ENCODE results near the gene KANK2. TPM values are rescaled to one million over a fixed set of nuclear protein-coding genes. Genes with fewer than 3 reads are reported as not detected.

Gene KANK2
- total and polyA plus RNA-seq, 2 of the 8 experiments (the other 6 are each of a cell fraction or from before 2014, with no cell fraction given) = 25.2 to 42.3 TPM

GRCh38 chr19:11131471-11131870 lies 65.9 kb downstream of the KANK2 start:
- no peak overlapping the region for H2BK120ac ChIP-seq (replicated peaks; ENCODE audit: low read depth, low read length)
- no peak overlapping the region for H2BK20ac ChIP-seq (ENCODE audit: low read length)
- FAIRE-seq (no peak), DNase-seq (ENCODE audit: low read depth in 1 of 2, low spot score in 2 of 2) (no peak)
- H3K14ac ChIP-seq (ENCODE audit: insufficient read length) = no peak overlapping the region
- no peak overlapping the region for H2BK5ac ChIP-seq (ENCODE audit: low read depth, low read length)
- no peak overlapping the region for H2AK5ac ChIP-seq (ENCODE audit: low read depth, low read length)
- no peaks in the 10 kb centered on the region for H3K27me3 ChIP-seq (replicated peaks in 1 of 4; ENCODE audit: control insufficient read depth in 3 of 4, extremely low read depth in 1 of 4, insufficient read depth in 3 of 4, low read length in 3 of 4)
- ChIA-PET CTCF (ENCODE audit: partially characterized antibody) (interaction anchor here (1.0 to 1.2 kb wide), 3 partner anchors 14 to 68 kb away, joined by 3 read pairs; no protein-coding TSS in a partner anchor), POLR2A (ENCODE audit: partially characterized antibody) (interaction anchor here (1.0 kb wide), 1 partner anchor 42 kb away, joined by 3 read pairs; the partner anchor contains the start of gene LDLR)
- H3K79me1 ChIP-seq (ENCODE audit: low read depth, low read length) = no peaks in the 10 kb centered on the region; the same call in 1 of the 2 replicates
- peaks cover 32 to 65% (median 48%) of the 10 kb centered on the region in 4 experiments for H3K36me3 ChIP-seq (ENCODE audit: control insufficient read depth in 2 of 4, insufficient read depth in 4 of 4, low read length in 3 of 4)
- no peaks in the 10 kb centered on the region for H3K23me2 ChIP-seq (ENCODE audit: low read depth, low read length)
- no peak overlapping the region for H3K4me2 ChIP-seq (ENCODE audit: insufficient read depth in 1 of 2, low read depth in 2 of 2, low read length in 2 of 2)
- H2BK15ac ChIP-seq (ENCODE audit: low read length) = no peak overlapping the region
- H3K56ac ChIP-seq (replicated peaks; ENCODE audit: insufficient read length, low read depth, low read length) = no peak overlapping the region
- H3K9me3 ChIP-seq (ENCODE audit: insufficient read depth in 2 of 2, low read depth in 1 of 2, low read length in 1 of 2) = no peaks in the 10 kb centered on the region
- 88% methylated on average over 7 of the region's 7 CpGs; no CpG with 5 or more reads in 1 of the 2 experiments for WGBS, 2 experiments (ENCODE audit: extremely low coverage in 1 of 2, insufficient coverage in 1 of 2, insufficient read length in 1 of 2, insufficient replicate concordance in 2 of 2, low coverage in 1 of 2, low lambda C conversion rate in 2 of 2, missing lambda C conversion rate in 1 of 2)
- H2BK12ac ChIP-seq (ENCODE audit: low read depth, low read length) = no peak overlapping the region
- H4K5ac ChIP-seq (ENCODE audit: insufficient read length, low read depth, low read length) = no peak overlapping the region
- H3K27ac ChIP-seq (ENCODE audit: low read depth, low read length) = no peak overlapping the region
- no peak overlapping the region for H3K4me3 ChIP-seq (ENCODE audit: extremely low read depth in 1 of 4, insufficient read depth in 2 of 4, low read depth in 3 of 4, low read length in 4 of 4)
- H3K79me2 ChIP-seq (ENCODE audit: control insufficient read depth in 1 of 2, insufficient read depth in 2 of 2, low read length in 2 of 2) = no peaks in the 10 kb centered on the region
- H3K9ac ChIP-seq (replicated peaks in 1 of 4; ENCODE audit: extremely low read depth in 1 of 4, low read depth in 3 of 4, low read length in 3 of 4) = no peak overlapping the region
- H3K4me1 ChIP-seq (replicated peaks in 1 of 4; ENCODE audit: control insufficient read depth in 3 of 4, insufficient read depth in 4 of 4, low read length in 3 of 4) = no peaks in the 10 kb centered on the region
- no peak overlapping the region for H2AFZ ChIP-seq (ENCODE audit: low read length)
- H3K23ac ChIP-seq (ENCODE audit: insufficient read length) = no peak overlapping the region
- no peak overlapping the region for H4K8ac ChIP-seq (ENCODE audit: extremely low read depth, insufficient read depth, low read length)
- no peak overlapping the region for H4K91ac ChIP-seq (replicated peaks; ENCODE audit: insufficient read length, low read length)
- H4K20me1 ChIP-seq (replicated peaks in 1 of 2; ENCODE audit: control insufficient read depth in 1 of 2, insufficient read depth in 2 of 2, low read length in 2 of 2) = peaks cover 8 to 14% of the 10 kb centered on the region in 2 experiments
- no peak overlapping the region for H3K18ac ChIP-seq (ENCODE audit: extremely low read depth, low read length)
- H3K4ac ChIP-seq (replicated peaks; ENCODE audit: insufficient read length, low read depth, low read length) = no peak overlapping the region
- no peak for TF ChIP-seq NANOG (IDR thresholded peaks at IDR 0.05; ENCODE audit: insufficient read depth, low read depth, low read length, poor library complexity, severe bottlenecking)
- no peak for TF ChIP-seq E2F6 (IDR thresholded peaks at IDR 0.05)
- no peak for TF ChIP-seq CHD1 (IDR thresholded peaks at IDR 0.05; ENCODE audit: low read depth, low read length)
- TF ChIP-seq USF2 (IDR thresholded peaks at IDR 0.05; ENCODE audit: low read length) = no peak
- no peak for TF ChIP-seq BRCA1 (IDR thresholded peaks at IDR 0.05; ENCODE audit: low read depth, low read length)
- TF ChIP-seq ZNF274 (IDR thresholded peaks at IDR 0.05; ENCODE audit: borderline replicate concordance, extremely low read depth, low read length) = no peak
- no peak for TF ChIP-seq CTCF (IDR thresholded peaks at IDR 0.05; ENCODE audit: control extremely low read depth in 1 of 3, insufficient read depth in 1 of 3, low read depth in 1 of 3, low read length in 3 of 3)
- TF ChIP-seq CBX5 (IDR thresholded peaks at IDR 0.05; ENCODE audit: low read depth, low read length) = no peak
- TF ChIP-seq KDM4A (IDR thresholded peaks at IDR 0.05; ENCODE audit: low read depth, low read length, severe bottlenecking) = no peak

Measured in H1 (cell line).